GM19438 (cell line): ENCODE measurements around the gene CDH18.

Experiments used
- ATAC-seq: cut with Tn5 transposase; IDR thresholded peaks from one replicate; pipeline ENCODE4 v1.9.1; 2021; ENCODE audit warnings: low read depth; ENCODE audit not compliant: unreplicated experiment

The CDH18 gene

GRCh38 chr5:19940192-19940591, 47.8 kb downstream of the CDH18 start:
- no peak for ATAC-seq

GRCh38 chr5:19930451-19930850, 57.5 kb downstream of the CDH18 start:
- no peak for ATAC-seq

GRCh38 chr5:19928562-19929421, 59.2 kb downstream of the CDH18 start:
- ATAC-seq: no peak

- ATAC-seq: no peak
Observed at GRCh38 chr5:19927919-19928318, 60.1 kb downstream of the CDH18 start.

GRCh38 chr5:19927170-19927569, 60.8 kb downstream of the CDH18 start:
- ATAC-seq: no peak

GRCh38 chr5:19923742-19924141, 64.3 kb downstream of the CDH18 start:
- no peak for ATAC-seq

GRCh38 chr5:19920761-19921160, 67.2 kb downstream of the CDH18 start:
- ATAC-seq: no peak

- ATAC-seq: no peak
Observed at GRCh38 chr5:19918780-19919179, 69.2 kb downstream of the CDH18 start.

- ATAC-seq: no peak
Observed at GRCh38 chr5:19917588-19918122, 70.3 kb downstream of the CDH18 start.

GRCh38 chr5:19910136-19910535, 77.9 kb downstream of the CDH18 start:
- ATAC-seq: no peak

- no peak for ATAC-seq
Observed at GRCh38 chr5:19904766-19905165, 83.2 kb downstream of the CDH18 start.

GRCh38 chr5:19903611-19904010, 84.4 kb downstream of the CDH18 start:
- no peak for ATAC-seq

- ATAC-seq: no peak
Observed at GRCh38 chr5:19902316-19902934, 85.6 kb downstream of the CDH18 start.

- no peak for ATAC-seq
Observed at GRCh38 chr5:19900269-19900668, 87.7 kb downstream of the CDH18 start.

GRCh38 chr5:19891658-19892057, 96.3 kb downstream of the CDH18 start:
- ATAC-seq: no peak

- no peak for ATAC-seq
Observed at GRCh38 chr5:19886123-19886917, 101.7 kb downstream of the CDH18 start.

- ATAC-seq: no peak
Observed at GRCh38 chr5:19885040-19885824, 102.8 kb downstream of the CDH18 start.

GRCh38 chr5:19880859-19881436, 107.1 kb downstream of the CDH18 start:
- no peak for ATAC-seq

- ATAC-seq: no peak
Observed at GRCh38 chr5:19880458-19880857, 107.5 kb downstream of the CDH18 start.

- ATAC-seq: no peak
Observed at GRCh38 chr5:19874811-19875210, 113.2 kb downstream of the CDH18 start.
